Mononuclear cell (primary cell): ENCODE data around the gene AP5B1. TPM values are rescaled to one million over a fixed set of nuclear protein-coding genes. Genes with fewer than 3 reads are reported as not detected.

Source experiments
- H3K27me3 ChIP-seq: 2 replicates; pipeline ENCODE4 v1.6.0; 2011; ENCODE audit warnings: low read length, control low read depth; ENCODE audit not compliant: insufficient read depth
- H3K4me1 ChIP-seq: 2 replicates; pipeline ENCODE4 v1.5.1; 2011; ENCODE audit warnings: mild to moderate bottlenecking, low read length, control low read depth; ENCODE audit not compliant: insufficient read depth
- H3K4me3 ChIP-seq: 2 replicates; pipeline ENCODE4 v1.5.1; 2011; ENCODE audit warnings: mild to moderate bottlenecking, low read length, moderate library complexity
- H3K9me3 ChIP-seq: 2 replicates; pipeline ENCODE4 v1.5.1; 2011; ENCODE audit warnings: low read depth, mild to moderate bottlenecking, control low read depth, low read length
- total RNA-seq: library from RNA; depleted of rRNA; stranded (reverse); fragments of >200 nt; gene quantifications from one replicate; pipeline ENCODE4 v1.2.3, GENCODE V29; 2012

AP5B1 gene
- total RNA-seq, 1 donor = 26.7 TPM

DNA sequence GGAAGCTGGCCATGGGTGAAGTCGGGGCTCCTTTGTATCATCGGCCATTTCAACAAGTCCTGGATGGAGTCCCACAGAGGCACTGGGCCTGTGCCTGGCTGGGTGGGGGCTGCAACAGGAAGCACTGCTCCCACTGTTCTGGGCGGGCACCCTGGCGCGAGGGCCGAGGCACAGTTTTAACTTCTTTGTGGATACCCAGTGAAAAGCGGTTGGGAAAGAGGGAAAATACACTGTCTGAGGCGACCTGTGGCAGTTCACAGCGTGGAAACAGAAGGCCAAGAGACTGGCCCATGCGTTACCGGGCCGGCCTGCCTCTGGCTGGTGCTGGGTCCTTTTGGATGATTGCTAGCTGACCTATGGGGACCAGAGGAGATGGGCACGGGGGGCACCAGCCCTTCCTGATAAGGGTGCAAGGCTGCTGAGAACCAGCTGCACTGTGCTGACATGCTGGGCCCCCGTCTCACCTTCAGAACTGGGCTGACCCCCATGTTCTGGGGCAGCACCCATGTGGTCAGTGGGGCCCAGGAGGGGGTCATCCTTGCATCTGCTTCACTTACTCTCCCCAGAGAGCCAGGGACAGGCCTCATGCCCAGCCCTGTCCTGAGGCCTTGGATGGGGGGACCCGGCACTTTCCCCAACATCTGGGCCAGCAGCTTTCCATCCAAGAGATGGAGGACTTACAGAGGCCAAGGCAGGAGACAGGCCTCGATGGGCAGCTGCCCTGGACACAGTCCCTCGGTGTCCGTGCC lies 10.3 kb upstream of the AP5B1 start:
- Histone ChIP-seq H3K9me3 (no peaks in the 10 kb centered on the region), H3K4me3 (no peak overlapping the region), H3K4me1 (peaks cover 31% of the 10 kb centered on the region), H3K27me3 (peaks cover 25% of the 10 kb centered on the region)

DNA sequence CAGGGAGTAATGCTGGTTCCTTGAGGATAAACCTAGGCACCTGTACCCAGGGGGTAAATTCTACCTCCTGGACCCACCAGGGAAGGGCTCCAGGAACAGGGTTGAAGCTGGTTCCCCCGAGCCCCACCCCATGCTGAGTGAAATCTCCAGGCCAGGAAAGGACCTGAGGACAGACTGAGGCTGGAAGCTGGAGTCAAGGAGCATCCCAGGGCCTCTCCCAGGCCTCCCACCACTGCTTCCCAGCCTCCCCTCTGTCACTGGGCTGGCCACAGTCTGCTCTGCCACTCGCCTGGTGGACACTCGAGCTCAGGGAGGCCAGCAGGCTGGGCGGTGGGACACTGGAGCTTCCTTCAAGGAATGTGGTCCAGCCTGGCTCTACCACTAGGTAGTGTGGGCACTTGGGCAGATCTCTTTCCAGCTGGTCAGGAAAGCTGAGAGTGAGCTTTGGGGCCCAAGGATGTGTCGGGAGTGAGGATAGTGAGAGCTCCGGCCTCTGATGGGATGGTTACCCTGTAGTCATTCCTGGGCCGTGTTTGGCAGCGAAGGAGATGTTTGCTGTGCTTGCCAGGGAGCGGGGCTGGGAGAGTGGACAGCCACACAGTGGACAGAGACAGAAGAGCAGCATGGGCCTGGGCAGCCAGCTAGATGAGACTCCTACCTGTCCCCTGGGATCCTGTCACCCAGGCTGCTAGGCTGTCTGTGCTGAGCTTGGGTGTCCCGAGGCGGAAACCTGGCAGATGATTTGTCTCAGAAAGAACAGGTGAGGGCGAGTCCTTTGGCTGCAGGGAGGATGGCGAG lies 9.5 kb upstream of the AP5B1 start:
- no peak overlapping the region for H3K4me3 ChIP-seq
- no peaks in the 10 kb centered on the region for H3K9me3 ChIP-seq
- peaks cover 32% of the 10 kb centered on the region for H3K27me3 ChIP-seq
- H3K4me1 ChIP-seq = peaks cover 35% of the 10 kb centered on the region

DNA sequence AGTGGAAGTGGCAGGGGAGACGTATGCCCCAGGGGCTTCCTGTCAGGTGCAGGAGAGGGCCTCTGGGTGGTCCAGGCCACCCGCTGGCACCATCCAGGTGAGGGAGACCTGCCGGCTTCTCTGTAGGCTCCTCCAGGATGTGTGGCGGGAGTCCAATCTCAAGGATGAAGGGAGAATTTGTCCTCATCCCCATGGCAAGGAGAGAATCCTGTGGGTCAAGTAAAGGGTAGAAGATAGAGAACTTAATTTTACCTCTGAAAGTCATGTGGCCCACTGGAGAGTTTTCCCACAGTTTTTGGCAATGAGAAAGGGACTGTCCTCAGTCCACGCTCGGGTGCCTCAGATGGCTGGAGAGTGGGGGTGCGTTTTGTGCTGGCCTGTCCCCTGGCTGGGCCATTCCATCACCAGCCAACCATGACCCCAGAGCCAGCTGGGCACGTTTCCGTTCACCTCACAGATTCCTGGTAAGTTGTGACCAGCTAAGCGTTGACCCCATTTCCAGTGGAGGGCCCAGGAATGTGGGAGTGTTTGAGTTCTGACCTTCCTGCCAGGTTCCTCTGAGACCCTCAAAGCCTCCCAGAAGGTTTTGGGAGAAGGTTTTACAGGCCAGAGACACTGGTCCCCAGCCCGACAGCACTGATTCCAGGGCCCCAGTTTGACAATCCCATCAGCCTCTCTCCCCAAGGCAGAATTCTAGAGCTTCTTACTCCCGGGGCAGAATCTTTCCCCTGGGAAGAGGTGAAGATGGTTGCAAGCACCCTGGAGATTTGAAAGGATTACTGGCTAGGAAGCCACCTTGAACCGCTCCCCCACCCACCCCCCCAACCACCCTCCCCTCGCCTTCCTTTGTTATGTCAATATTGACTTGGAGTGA lies 8.7 kb upstream of the AP5B1 start:
- H3K27me3 ChIP-seq = peaks cover 35% of the 10 kb centered on the region
- peaks cover 35% of the 10 kb centered on the region for H3K4me1 ChIP-seq
- no peaks in the 10 kb centered on the region for H3K9me3 ChIP-seq

DNA sequence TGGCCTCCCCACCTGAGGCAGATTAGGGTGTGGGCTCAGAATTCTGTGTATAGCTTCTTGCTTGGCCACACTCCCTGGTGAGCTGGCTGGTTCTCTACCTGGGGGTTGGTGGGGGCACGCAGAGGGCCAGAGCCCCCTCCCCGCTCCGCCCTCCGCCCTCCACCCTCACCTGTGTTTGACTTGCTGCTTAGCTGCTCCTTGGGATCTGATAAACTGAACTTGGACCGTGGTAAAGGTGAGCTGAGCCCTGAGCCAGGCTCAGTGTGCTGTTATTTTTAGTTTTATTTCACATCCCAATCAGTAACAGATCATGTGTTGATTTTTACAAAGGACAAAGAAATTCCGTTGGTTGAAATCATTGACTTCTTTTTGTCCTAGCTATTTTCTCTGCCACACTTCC lies 8.0 kb upstream of the AP5B1 start:
- H3K9me3 ChIP-seq = no peaks in the 10 kb centered on the region
- no peak overlapping the region for H3K4me3 ChIP-seq
- peaks cover 35% of the 10 kb centered on the region for H3K27me3 ChIP-seq
- peaks cover 35% of the 10 kb centered on the region for H3K4me1 ChIP-seq

More for the DNA sequence above, 8.7 kb upstream of the AP5B1 start:
- H3K4me3 ChIP-seq = no peak overlapping the region

DNA sequence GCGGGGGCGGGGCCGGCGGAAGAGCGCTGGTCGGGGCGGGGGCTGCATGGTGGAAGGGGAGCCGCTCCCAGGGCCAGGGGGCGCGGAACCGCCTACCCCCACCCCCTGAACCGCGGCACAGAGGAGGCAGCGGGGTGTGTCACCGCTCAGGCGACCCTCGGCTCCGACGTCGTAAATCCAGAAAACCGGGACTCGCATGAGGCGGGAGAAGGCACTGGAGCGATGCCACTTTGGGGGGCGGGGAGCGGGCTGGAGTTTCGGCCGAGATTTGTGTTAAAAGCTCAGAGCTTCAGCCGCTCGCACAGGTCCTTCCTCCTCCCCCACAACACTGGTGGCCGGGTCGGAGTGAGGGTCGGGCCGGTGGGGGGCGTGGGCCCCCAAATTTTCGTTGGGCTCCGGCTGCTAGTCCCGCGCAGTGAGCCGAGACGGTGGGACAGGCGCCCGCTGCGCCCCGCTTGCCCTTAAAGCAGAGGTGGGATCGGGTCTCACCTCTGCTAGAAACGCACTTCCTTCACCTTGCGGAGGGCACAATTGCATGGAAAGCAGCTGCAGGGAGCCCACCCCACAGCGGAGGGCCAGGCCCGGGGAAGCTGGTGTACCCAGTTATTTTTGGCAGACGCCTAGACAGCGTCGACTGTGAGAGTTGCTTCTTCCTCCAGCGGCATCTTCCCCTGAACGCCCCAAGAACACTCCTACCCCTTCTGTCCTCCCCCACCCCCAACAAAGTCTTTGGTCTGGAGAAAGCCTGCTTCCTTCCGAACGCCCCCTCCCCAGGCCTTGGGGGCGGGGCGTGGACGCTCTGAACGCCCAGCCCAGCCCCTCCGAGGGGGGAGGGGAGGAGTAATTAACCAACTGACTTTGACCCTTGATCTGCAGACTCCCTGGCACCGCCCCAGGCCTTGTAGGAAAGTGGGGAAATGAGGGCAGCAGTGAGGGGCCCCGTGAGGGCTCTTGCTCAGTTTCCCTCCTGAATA lies 7.2 kb upstream of the AP5B1 start:
- peaks cover 35% of the 10 kb centered on the region for H3K4me1 ChIP-seq
- peaks cover 35% of the 10 kb centered on the region for H3K27me3 ChIP-seq
- no peak overlapping the region for H3K4me3 ChIP-seq
- H3K9me3 ChIP-seq = no peaks in the 10 kb centered on the region

DNA sequence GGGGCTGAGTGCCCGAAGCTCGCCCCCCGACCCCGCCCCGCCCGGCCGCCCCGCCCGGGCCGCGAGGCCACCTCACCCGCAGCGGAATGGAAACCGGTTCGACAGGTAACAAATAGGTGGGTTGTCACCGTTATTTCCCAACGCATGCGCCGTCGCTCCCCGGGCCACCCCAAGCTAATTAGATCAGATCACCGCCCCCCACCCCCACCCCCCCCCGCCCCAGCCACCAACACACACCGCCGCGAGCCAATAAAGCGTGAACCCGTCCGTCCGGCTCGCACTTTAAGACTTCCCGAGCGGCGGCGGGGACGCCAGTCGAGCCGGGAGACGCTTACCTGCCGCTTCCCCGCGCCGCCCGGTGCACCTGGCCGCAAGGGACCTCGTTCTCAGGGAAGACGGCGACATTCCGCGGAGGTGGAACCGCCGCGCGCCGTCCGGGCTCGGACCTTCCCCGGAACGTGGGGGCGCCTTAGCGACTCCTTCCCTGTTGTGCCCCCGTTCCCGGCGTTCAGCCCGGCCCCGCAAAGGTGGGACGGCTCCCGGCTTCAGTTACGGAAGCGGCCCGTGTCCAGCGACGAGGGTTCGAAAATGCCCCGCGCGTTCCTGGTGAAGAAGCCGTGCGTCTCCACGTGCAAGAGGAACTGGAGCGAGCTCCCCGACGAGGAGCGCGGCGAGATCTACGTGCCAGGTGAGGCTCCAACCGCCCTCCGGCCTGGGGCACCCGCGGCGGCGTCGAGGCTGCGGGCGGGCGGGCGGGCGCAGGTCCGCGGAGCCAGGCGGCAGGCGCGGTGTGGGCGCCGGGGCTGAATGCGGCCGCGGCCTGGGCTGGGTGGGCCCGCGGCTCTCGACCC lies 6.2 kb upstream of the AP5B1 start, which contains the start of gene OVOL1:
OVOL1 (plus strand) TSS at position 278 of the 851 bp plus-strand sequence; CDS start at position 589, 311 bp downstream.
- Histone ChIP-seq H3K4me1 (peaks cover 32% of the 10 kb centered on the region), H3K27me3 (peaks cover 35% of the 10 kb centered on the region), H3K9me3 (no peaks in the 10 kb centered on the region), H3K4me3 (no peak within 1 kb of the TSS)

DNA sequence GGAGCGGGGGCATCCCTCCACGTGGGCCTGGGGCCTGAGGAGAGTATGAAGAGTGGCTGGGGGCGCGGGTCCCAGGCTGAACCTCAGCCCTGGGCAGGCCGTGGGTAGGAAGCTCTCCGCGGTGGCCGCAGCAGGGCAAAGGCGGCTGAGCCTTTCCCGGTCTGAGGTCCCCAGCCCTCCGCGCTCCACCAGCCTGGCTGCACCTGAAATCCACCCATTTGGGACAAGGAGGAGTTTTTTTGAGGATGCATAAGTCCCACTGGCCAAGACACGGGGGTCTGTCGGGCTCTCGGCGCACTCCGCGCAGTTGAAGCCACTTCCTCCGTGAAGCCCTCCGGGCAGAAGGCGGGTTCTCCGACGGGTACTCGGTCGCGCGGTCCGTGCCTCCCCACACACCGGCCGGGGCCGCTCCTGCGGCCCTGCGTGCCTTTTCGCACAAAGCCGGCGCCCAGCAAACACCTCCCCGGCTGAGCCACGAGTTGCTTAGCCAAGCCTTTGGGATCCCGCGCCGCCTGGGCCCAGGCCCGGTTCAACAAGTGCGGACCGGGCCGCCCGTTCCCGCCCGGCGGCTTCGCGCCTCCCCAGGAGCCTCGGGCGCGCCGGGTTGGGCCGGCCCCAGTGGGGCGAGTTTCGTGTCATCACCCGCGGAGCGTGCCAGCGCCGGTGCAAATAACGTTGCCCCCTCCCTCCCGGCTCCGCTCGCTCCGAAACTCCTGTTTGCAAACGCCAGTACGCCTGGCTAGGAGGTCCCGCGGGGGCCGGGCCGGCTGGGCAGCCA lies 5.4 kb upstream of the AP5B1 start:
- H3K4me3 ChIP-seq = no peak overlapping the region
- H3K9me3 ChIP-seq = no peaks in the 10 kb centered on the region
- peaks cover 30% of the 10 kb centered on the region for H3K4me1 ChIP-seq
- H3K27me3 ChIP-seq = peaks cover 35% of the 10 kb centered on the region

DNA sequence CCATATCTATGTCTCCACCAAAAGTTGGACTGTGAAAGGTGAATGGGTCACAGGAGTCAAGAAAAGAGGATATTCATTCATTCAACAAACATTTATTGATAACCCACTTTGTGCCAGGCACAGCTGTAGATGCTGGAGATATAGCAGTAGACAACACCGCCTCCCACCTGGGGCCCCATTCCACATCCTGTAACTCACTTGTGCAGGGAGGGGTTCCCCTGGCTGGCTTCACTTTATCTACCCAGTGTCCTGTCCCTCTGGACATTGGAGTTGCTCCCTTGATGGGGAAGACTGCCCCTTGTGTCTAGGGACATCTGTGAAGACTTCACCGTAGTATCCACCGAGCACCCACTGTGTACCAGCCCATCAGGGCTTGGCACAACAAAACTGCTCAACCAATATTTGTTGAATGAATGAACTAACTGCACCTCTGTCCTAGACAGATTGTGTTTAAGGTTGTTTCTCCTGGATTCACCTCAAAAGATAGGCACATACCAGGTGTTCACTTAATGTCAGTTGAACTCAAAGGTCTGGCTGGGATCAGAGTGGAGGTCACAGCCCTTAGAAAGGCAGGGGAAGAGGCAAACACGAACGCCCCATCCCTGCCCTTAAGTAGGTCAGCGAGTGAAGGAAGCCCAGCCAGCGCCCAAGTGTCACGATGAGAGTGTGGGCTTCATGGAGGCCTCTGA lies 4.7 kb upstream of the AP5B1 start:
- Histone ChIP-seq H3K4me3 (no peak overlapping the region), H3K9me3 (no peaks in the 10 kb centered on the region), H3K27me3 (peaks cover 35% of the 10 kb centered on the region), H3K4me1 (peaks cover 30% of the 10 kb centered on the region)

DNA sequence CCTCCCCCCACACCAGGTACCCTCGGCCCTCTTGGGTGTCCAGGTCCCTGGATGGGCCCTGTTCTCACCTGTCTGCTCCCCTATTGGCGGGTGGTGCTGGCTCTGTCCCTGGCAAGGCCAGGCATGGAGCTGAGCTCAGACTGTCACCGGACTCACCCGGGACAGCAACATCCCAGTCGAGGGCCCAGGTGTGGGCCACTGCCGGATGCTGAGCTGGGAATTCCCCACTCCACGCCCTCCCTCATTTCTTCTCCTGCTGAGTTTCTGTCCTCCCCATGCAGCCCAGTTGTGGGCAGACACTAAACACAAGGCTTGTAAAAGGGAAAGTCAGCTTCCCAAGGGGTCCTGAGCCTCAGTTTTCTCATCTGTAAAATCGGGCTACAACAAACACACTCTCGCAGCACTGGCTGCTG lies 2.0 kb upstream of the AP5B1 start:
- Histone ChIP-seq H3K9me3 (no peaks in the 10 kb centered on the region), H3K4me1 (peaks cover 43% of the 10 kb centered on the region), H3K27me3 (peaks cover 21% of the 10 kb centered on the region), H3K4me3 (no peak overlapping the region)

DNA sequence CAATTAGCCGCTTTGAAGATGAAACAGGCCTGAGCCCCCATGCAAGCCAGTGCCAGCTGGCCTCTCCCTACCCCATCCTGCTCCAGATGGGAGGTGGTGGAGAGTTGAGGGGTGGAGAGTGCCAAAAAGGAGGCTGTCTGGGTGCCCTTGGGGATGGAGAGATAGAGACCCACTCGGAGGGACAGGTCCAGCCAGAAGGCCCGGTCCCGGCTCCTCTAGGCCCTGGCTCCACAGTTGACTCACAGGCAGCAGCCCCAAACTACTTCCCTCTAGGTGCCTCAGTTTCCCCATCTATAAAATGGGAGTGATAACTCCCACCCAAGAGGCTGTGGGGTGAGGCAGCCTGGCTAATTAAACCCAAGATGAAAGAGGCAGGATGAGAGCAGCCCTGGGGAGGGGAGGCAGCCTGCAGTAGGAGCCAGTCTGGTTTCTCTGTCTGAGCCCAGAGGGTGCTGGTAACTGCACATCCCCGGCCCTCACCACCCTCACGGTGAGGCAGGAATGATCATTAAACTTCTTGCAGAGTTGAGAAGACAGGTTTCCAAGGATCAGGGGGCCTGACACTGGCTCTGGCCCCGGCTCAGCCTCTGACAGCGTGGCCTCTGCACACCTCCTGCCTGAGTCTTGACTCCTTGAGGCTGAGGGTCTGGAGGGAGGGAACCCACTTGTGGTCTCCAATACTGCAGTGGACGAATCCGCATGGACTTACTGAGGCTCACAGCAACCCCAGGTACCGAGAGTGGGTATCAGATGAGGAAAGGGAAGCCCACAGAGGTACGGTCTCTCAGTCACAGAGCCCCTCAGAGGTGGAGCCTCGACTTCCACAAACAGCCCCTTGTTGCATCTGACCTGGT lies 1.4 kb upstream of the AP5B1 start:
- peaks cover 18% of the 10 kb centered on the region for H3K27me3 ChIP-seq
- peaks cover 45% of the 10 kb centered on the region for H3K4me1 ChIP-seq
- no peak overlapping the region for H3K4me3 ChIP-seq
- no peaks in the 10 kb centered on the region for H3K9me3 ChIP-seq

DNA sequence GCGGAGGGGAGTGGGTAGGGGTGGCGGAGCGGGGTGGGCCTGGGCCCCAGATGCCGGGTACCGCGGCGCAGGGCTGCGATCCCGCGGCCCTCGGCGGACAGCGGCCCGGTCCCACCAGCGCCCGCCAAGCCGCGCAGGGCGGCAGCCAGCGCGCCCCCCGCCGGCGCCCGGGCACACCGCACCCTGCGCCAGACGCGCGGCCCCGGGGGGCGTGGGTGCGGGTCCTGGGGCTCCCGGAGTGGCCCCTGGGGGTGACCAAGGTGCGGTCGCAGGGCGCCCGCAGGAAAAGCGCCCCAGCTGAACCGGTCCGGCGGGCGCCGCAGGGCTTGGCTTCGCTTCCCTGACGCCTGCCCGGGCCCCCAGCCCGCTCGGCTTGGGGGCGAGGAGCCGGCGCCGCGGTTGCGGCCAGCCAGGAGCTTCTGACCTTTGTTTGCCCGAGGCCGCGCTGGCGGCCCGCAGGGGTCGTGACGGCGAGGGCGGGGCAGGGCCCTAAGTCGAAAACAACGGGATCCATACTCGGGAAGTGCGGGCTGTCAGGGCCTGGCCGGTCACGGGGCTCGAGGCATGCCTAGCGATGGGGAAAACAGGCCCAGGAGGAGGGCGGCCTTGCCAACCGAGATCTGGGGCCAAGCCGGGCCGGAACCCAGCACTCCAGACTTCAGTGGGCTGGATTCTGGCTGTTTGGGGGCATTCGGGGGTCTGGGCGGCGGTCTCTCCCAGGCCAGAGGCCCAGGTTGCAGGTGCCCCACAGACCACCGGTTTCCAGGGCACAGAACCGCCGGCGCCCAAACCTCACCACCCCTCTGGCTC lies 581 bp upstream of the AP5B1 start:
- H3K4me3 ChIP-seq = peak overlapping the region; percentile 31
- H3K9me3 ChIP-seq = no peaks in the 10 kb centered on the region
- peaks cover 48% of the 10 kb centered on the region for H3K4me1 ChIP-seq
- H3K27me3 ChIP-seq = peaks cover 13% of the 10 kb centered on the region
